ENCODE results near the gene PIGC.

PIGC gene

GRCh38 chr1:172395576-172395975, 48.3 kb downstream of the PIGC start:
- Histone ChIP-seq H3K27me3 (ENCODE audit: control insufficient read depth in 1 of 2, insufficient read depth in 2 of 2, low read length in 2 of 2) (no peaks in the 10 kb centered on the region), H3K9me3 (ENCODE audit: low read length) (no peaks in the 10 kb centered on the region), H3K4me1 (ENCODE audit: insufficient read depth, low read length) (peaks cover 80% of the 10 kb centered on the region), H3K4me3 (ENCODE audit: low read depth in 1 of 2, low read length in 2 of 2) (no peak overlapping the region), H3K9ac (ENCODE audit: low read length) (no peak overlapping the region), H3K36me3 (ENCODE audit: insufficient read depth, low read length) (no peaks in the 10 kb centered on the region), H3K27ac (ENCODE audit: low read depth, low read length) (no peak overlapping the region)

GRCh38 chr1:172394811-172395210, 49.1 kb downstream of the PIGC start:
- H3K9ac ChIP-seq (ENCODE audit: low read length): no peak overlapping the region

GRCh38 chr1:172394141-172394751, 49.6 kb downstream of the PIGC start:
- Histone ChIP-seq H3K36me3 (ENCODE audit: insufficient read depth, low read length) (no peaks in the 10 kb centered on the region), H3K4me3 (ENCODE audit: low read depth in 1 of 2, low read length in 2 of 2) (peak overlapping the region in 1 of 2 donors; percentile 26), H3K4me1 (ENCODE audit: insufficient read depth, low read length) (peaks cover 78% of the 10 kb centered on the region), H3K27ac (ENCODE audit: low read depth, low read length) (peak overlapping the region; percentile 64), H3K9me3 (ENCODE audit: low read length) (no peaks in the 10 kb centered on the region), H3K27me3 (ENCODE audit: control insufficient read depth in 1 of 2, insufficient read depth in 2 of 2, low read length in 2 of 2) (no peaks in the 10 kb centered on the region), H3K9ac (ENCODE audit: low read length) (no peak overlapping the region)

More at GRCh38 chr1:172394811-172395210, 49.1 kb downstream of the PIGC start:
- peak overlapping the region; percentile 64 for H3K27ac ChIP-seq (ENCODE audit: low read depth, low read length)
- no peaks in the 10 kb centered on the region for H3K27me3 ChIP-seq (ENCODE audit: control insufficient read depth in 1 of 2, insufficient read depth in 2 of 2, low read length in 2 of 2)
- H3K9me3 ChIP-seq (ENCODE audit: low read length): no peaks in the 10 kb centered on the region
- no peak overlapping the region for H3K4me3 ChIP-seq (ENCODE audit: low read depth in 1 of 2, low read length in 2 of 2)
- H3K4me1 ChIP-seq (ENCODE audit: insufficient read depth, low read length): peaks cover 81% of the 10 kb centered on the region
- H3K36me3 ChIP-seq (ENCODE audit: insufficient read depth, low read length): no peaks in the 10 kb centered on the region

GRCh38 chr1:172393354-172393753, 50.5 kb downstream of the PIGC start:
- H3K9ac ChIP-seq (ENCODE audit: low read length): no peak overlapping the region
- H3K4me3 ChIP-seq (ENCODE audit: low read depth in 1 of 2, low read length in 2 of 2): no peak overlapping the region
- no peaks in the 10 kb centered on the region for H3K27me3 ChIP-seq (ENCODE audit: control insufficient read depth in 1 of 2, insufficient read depth in 2 of 2, low read length in 2 of 2)
- H3K27ac ChIP-seq (ENCODE audit: low read depth, low read length): no peak overlapping the region
- H3K4me1 ChIP-seq (ENCODE audit: insufficient read depth, low read length): peaks cover 69% of the 10 kb centered on the region
- H3K36me3 ChIP-seq (ENCODE audit: insufficient read depth, low read length): no peaks in the 10 kb centered on the region
- H3K9me3 ChIP-seq (ENCODE audit: low read length): no peaks in the 10 kb centered on the region

GRCh38 chr1:172391976-172392375, 51.9 kb downstream of the PIGC start:
- no peak overlapping the region for H3K4me3 ChIP-seq (ENCODE audit: low read depth in 1 of 2, low read length in 2 of 2)
- H3K9me3 ChIP-seq (ENCODE audit: low read length): no peaks in the 10 kb centered on the region
- no peaks in the 10 kb centered on the region for H3K36me3 ChIP-seq (ENCODE audit: insufficient read depth, low read length)
- no peak overlapping the region for H3K27ac ChIP-seq (ENCODE audit: low read depth, low read length)
- no peaks in the 10 kb centered on the region for H3K27me3 ChIP-seq (ENCODE audit: control insufficient read depth in 1 of 2, insufficient read depth in 2 of 2, low read length in 2 of 2)
- peaks cover 55% of the 10 kb centered on the region for H3K4me1 ChIP-seq (ENCODE audit: insufficient read depth, low read length)
- H3K9ac ChIP-seq (ENCODE audit: low read length): no peak overlapping the region

All from muscle layer of colon (tissue), 2 donors.